H1 (cell line): Measurements from ENCODE around the gene PARD6B. TPM values are rescaled to one million over a fixed set of nuclear protein-coding genes. Genes with fewer than 3 reads are reported as not detected.
"Not testable (repeated sequence)": the region's sequence is repeated elsewhere in the genome, so short reads cannot be mapped to it uniquely, and the experiment has no call there.

Experiments
- CTCF ChIA-PET: fragments of 300-600 bp; sonication (Branson Sonifier 250); formaldehyde crosslinking; loops from one replicate; lab custom pipeline; 2021; ENCODE audit not compliant: partially characterized antibody; lab: Charles Lee
- POLR2A ChIA-PET: fragments of 300-600 bp; sonication (Branson Sonifier 250); formaldehyde crosslinking; loops from one replicate; lab custom pipeline; 2021; ENCODE audit warnings: inconsistent platforms; ENCODE audit not compliant: partially characterized antibody; lab: Charles Lee
- DNase-seq, 2 experiments: peaks; one replicate each; pipeline versions ENCODE4 v3.0.0 to v3.0.0-alpha.2; 2010 to 2022; ENCODE audit warnings: low spot score in 2 of 2, low read depth in 1 of 2, mixed read lengths in 1 of 2
- FAIRE-seq: peaks from 2 replicates; lab custom pipeline; 2011; peaks lifted over from hg19 to GRCh38; lab: Jason Lieb, UNC
- H2AFZ ChIP-seq: 2 replicates; pipeline ENCODE4 v1.8.1; 2012; ENCODE audit warnings: low read length, inconsistent platforms
- H2AK5ac ChIP-seq: 2 replicates; pipeline ENCODE4 v1.6.1; 2013; ENCODE audit warnings: low read depth, low read length
- H2BK120ac ChIP-seq: replicated peaks from 2 replicates; pipeline ENCODE3; 2013; ENCODE audit warnings: low read depth, low read length, inconsistent platforms
- H2BK12ac ChIP-seq: 2 replicates; pipeline ENCODE4 v1.6.1; 2013; ENCODE audit warnings: low read depth, low read length
- H2BK15ac ChIP-seq: 2 replicates; pipeline ENCODE4 v1.6.1; 2013; ENCODE audit warnings: low read length
- H2BK20ac ChIP-seq: 2 replicates; pipeline ENCODE4 v1.6.1; 2013; ENCODE audit warnings: low read length
- H2BK5ac ChIP-seq: 2 replicates; pipeline ENCODE4 v1.6.1; 2013; ENCODE audit warnings: low read depth, low read length
- H3K14ac ChIP-seq: 2 replicates; pipeline ENCODE4 v1.6.1; 2013; ENCODE audit warnings: inconsistent platforms; ENCODE audit not compliant: insufficient read length
- H3K18ac ChIP-seq: 2 replicates; pipeline ENCODE4 v1.6.1; 2013; ENCODE audit warnings: low read length; ENCODE audit errors: extremely low read depth
- H3K23ac ChIP-seq: 2 replicates; pipeline ENCODE4 v1.6.1; 2013; ENCODE audit warnings: inconsistent platforms; ENCODE audit not compliant: insufficient read length
- H3K23me2 ChIP-seq: 2 replicates; pipeline ENCODE4 v1.6.1; 2013; ENCODE audit warnings: low read depth, low read length
- H3K27ac ChIP-seq: 2 replicates; pipeline ENCODE4 v1.6.1; 2011; ENCODE audit warnings: low read depth, low read length, inconsistent platforms
- H3K27me3 ChIP-seq, 4 experiments: replicated peaks in 1 of 4; 1 replicate in 1 of 4; 2 replicates in 3 of 4; pipeline versions ENCODE4 v1.6.1 to v1.8.1; 2011 to 2013; ENCODE audit warnings: low read length in 3 of 4, mild to moderate bottlenecking in 3 of 4, inconsistent platforms in 2 of 4, mixed read lengths in 2 of 4, moderate library complexity in 1 of 4; ENCODE audit not compliant: control insufficient read depth in 3 of 4, insufficient read depth in 3 of 4; ENCODE audit errors: extremely low read depth in 1 of 4
- H3K36me3 ChIP-seq, 4 experiments: 2 replicates each; pipeline versions ENCODE4 v1.6.1 to v1.8.1; 2011 to 2013; ENCODE audit warnings: mild to moderate bottlenecking in 4 of 4, low read length in 3 of 4, moderate library complexity in 2 of 4, control low read depth in 1 of 4, inconsistent platforms in 1 of 4; ENCODE audit not compliant: insufficient read depth in 4 of 4, control insufficient read depth in 2 of 4
- H3K4ac ChIP-seq: replicated peaks from 2 replicates; pipeline ENCODE3; 2013; ENCODE audit warnings: low read length, low read depth, mixed read lengths, inconsistent platforms; ENCODE audit not compliant: insufficient read length
- H3K4me1 ChIP-seq, 4 experiments: replicated peaks in 1 of 4; 1 replicate in 1 of 4; 2 replicates in 3 of 4; pipeline versions ENCODE4 v1.6.1 to v1.8.1; 2011 to 2013; ENCODE audit warnings: low read length in 3 of 4, inconsistent platforms in 2 of 4, mixed read lengths in 1 of 4; ENCODE audit not compliant: insufficient read depth in 4 of 4, control insufficient read depth in 3 of 4
- H3K4me2 ChIP-seq, 2 experiments: 2 replicates each; pipeline versions ENCODE4 v1.6.1 to v1.8.1; 2011 to 2013; ENCODE audit warnings: low read depth in 2 of 2, low read length in 2 of 2, control low read depth in 1 of 2, inconsistent platforms in 1 of 2, mild to moderate bottlenecking in 1 of 2; ENCODE audit not compliant: insufficient read depth in 1 of 2
- H3K4me3 ChIP-seq, 4 experiments: fragments of 200-600, 300-600 bp in 1 of 4; sonication (generic), shearing (Covaris generic), sonication (Bioruptor Twin) in 1 of 4; 2 replicates each; pipeline versions ENCODE4 v1.5.1 to v1.8.1; 2011 to 2016; ENCODE audit warnings: low read length in 4 of 4, low read depth in 3 of 4, control low read depth in 2 of 4, inconsistent platforms in 2 of 4, mild to moderate bottlenecking in 2 of 4, mixed read lengths in 1 of 4, moderate library complexity in 1 of 4; ENCODE audit not compliant: insufficient read depth in 2 of 4; ENCODE audit errors: extremely low read depth in 1 of 4
- H3K56ac ChIP-seq: replicated peaks from 2 replicates; pipeline ENCODE3; 2013; ENCODE audit warnings: low read depth, mild to moderate bottlenecking, mixed read lengths, low read length, inconsistent platforms; ENCODE audit not compliant: insufficient read length
- H3K79me1 ChIP-seq: 2 replicates; pipeline ENCODE4 v1.6.1; 2013; ENCODE audit warnings: low read depth, low read length, control low read depth
- H3K79me2 ChIP-seq, 2 experiments: 2 replicates each; pipeline versions ENCODE4 v1.6.1 to v1.8.1; 2012 to 2013; ENCODE audit warnings: low read length in 2 of 2, mild to moderate bottlenecking in 2 of 2, inconsistent platforms in 1 of 2; ENCODE audit not compliant: insufficient read depth in 2 of 2, control insufficient read depth in 1 of 2
- H3K9ac ChIP-seq, 4 experiments: replicated peaks in 1 of 4; 1 replicate in 1 of 4; 2 replicates in 3 of 4; pipeline versions ENCODE4 v1.6.1 to v1.8.1; 2011 to 2013; ENCODE audit warnings: low read depth in 3 of 4, low read length in 3 of 4, control low read depth in 2 of 4, mild to moderate bottlenecking in 2 of 4, moderate library complexity in 2 of 4, inconsistent platforms in 1 of 4; ENCODE audit errors: extremely low read depth in 1 of 4
- H3K9me3 ChIP-seq, 2 experiments: 2 replicates each; pipeline versions ENCODE4 v1.6.1 to v1.8.1; 2012 to 2013; ENCODE audit warnings: mild to moderate bottlenecking in 2 of 2, moderate library complexity in 2 of 2, control low read depth in 1 of 2, inconsistent platforms in 1 of 2, low read depth in 1 of 2, low read length in 1 of 2, mixed read lengths in 1 of 2; ENCODE audit not compliant: insufficient read depth in 2 of 2
- H4K20me1 ChIP-seq, 2 experiments: replicated peaks in 1 of 2; 2 replicates each; pipeline versions ENCODE3 to v1.8.1; 2011 to 2013; ENCODE audit warnings: inconsistent platforms in 2 of 2, low read length in 2 of 2, mild to moderate bottlenecking in 1 of 2; ENCODE audit not compliant: insufficient read depth in 2 of 2, control insufficient read depth in 1 of 2
- H4K5ac ChIP-seq: 2 replicates; pipeline ENCODE4 v1.6.1; 2013; ENCODE audit warnings: low read length, low read depth, mixed read lengths, inconsistent platforms; ENCODE audit not compliant: insufficient read length
- H4K8ac ChIP-seq: 2 replicates; pipeline ENCODE4 v1.8.0; 2013; ENCODE audit warnings: mild to moderate bottlenecking, moderate library complexity, low read length, inconsistent platforms; ENCODE audit not compliant: insufficient read depth; ENCODE audit errors: extremely low read depth
- H4K91ac ChIP-seq: replicated peaks from 2 replicates; pipeline ENCODE3; 2013; ENCODE audit warnings: low read length, mixed read lengths, inconsistent platforms; ENCODE audit not compliant: insufficient read length
- ASH2L ChIP-seq: fragments of 200-600, 300-600 bp; sonication (generic); IDR thresholded peaks from one replicate; pipeline ENCODE4 v1.7.1; 2017; ENCODE audit warnings: low read length
- CTBP2 ChIP-seq: IDR thresholded peaks from 2 replicates; pipeline ENCODE4 v1.7.0; 2011; ENCODE audit warnings: borderline replicate concordance, mild to moderate bottlenecking, moderate library complexity, mixed read lengths, low read length; ENCODE audit not compliant: insufficient read depth, insufficient read length
- RFX5 ChIP-seq: IDR thresholded peaks from 2 replicates; pipeline ENCODE4 v1.6.1; 2011; ENCODE audit warnings: low read depth, low read length, improper control_type of control experiment, borderline replicate concordance
- SUZ12 ChIP-seq: fragments of 200-600 bp; sonication (generic); IDR thresholded peaks from 2 replicates; pipeline ENCODE4 v1.6.1; 2012; ENCODE audit warnings: mild to moderate bottlenecking, inconsistent platforms, low read length, moderate library complexity, mixed read lengths
- TAF1 ChIP-seq: IDR thresholded peaks from 2 replicates; pipeline ENCODE4 v1.6.1; 2011; ENCODE audit warnings: mild to moderate bottlenecking, low read depth, low read length
- TCF12 ChIP-seq: IDR thresholded peaks from 2 replicates; pipeline ENCODE4 v1.6.1; 2011; ENCODE audit warnings: low read depth, mild to moderate bottlenecking, low read length
- WGBS, 2 experiments: shearing (Covaris generic) in 1 of 2; methylation state at CpG; one replicate each; pipeline versions ENCODE4 v1.1.6 to v1.1.7; 2013 to 2015; ENCODE audit warnings: low lambda C conversion rate in 2 of 2, mixed read lengths in 2 of 2, inconsistent platforms in 1 of 2, low coverage in 1 of 2, missing lambda C conversion rate in 1 of 2; ENCODE audit not compliant: insufficient replicate concordance in 2 of 2, insufficient coverage in 1 of 2, insufficient read length in 1 of 2; ENCODE audit errors: extremely low coverage in 1 of 2, missing lambda C conversion rate in 1 of 2; 5-methylcytosine and 5-hydroxymethylcytosine counted together
- polyA plus RNA-seq, 7 experiments: library from polyadenylated mRNA; depleted of rRNA in 3 of 7; stranded (reverse) in 5 of 7; unstranded in 2 of 7; fragments of >200 nt in 5 of 7; fragments of 200-250 nt in 2 of 7; gene quantifications; 1 replicate in 5 of 7; 2 replicates in 1 of 7; 4 replicates in 1 of 7; pipeline versions ENCODE4 v1.2.1 to v1.2.3, GENCODE V29; 2011 to 2013; ENCODE audit warnings: missing spikeins in 2 of 7, mixed read lengths in 2 of 7
- total RNA-seq: library from RNA; stranded (reverse); fragmentation: NEBNext Ultra II Directional; extraction: Animal tissue kit (Norgen Biotek cat#: 25700); gene quantifications from 2 replicates; pipeline ENCODE4 v1.2.1, GENCODE V29; 2021

Gene PARD6B
- total and polyA plus RNA-seq, 2 of the 8 experiments (the other 6 are each of a cell fraction or from before 2014, with no cell fraction given): 5.2 to 34.1 TPM

DNA sequence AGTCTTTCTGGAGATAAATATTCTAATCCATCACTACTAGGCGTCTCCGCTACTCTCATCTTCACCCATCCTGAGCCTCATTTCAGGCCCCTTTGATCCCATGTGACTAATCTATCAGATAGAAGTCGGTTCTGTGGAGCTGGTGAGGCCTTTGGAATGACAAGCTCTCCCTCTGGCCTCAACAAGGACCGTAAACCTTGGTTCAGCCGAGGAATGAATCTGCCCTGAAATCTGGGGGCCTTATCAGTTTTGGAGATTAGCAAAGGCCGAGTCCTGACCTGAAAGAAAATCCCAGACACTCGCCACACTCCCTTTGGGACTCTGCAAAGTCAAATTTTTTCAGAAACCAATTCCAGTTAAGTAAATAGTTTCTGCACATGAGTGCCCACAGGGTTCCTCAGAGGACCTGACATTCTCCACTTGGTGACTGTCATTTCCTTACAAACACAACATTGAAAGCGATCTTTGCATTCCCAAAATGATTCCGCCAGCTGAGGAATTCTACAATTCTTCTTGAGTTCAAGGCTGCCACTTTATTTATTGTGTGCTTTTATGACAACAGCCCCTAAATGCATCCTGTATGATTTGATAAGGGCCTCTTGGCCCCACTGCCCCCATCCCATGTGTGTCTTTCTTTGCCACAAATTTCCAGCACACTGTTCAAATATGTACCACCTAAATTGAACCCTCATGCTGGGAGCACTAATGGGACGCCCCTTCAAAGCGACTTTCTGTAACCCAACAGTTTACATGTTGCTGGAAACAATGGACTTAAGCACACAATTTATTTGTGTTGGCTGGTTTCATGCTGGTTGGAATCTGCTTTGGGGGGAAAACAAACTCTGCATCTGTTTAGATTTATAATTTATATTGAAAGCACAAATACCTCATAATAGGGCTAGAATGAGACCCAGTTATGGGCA, 30.1 kb upstream of the PARD6B start (continued):
- TF ChIP-seq CTBP2: no peak
- no peak for TF ChIP-seq RFX5
- no peak for TF ChIP-seq SUZ12
- no peak for TF ChIP-seq TAF1
- no peak for TF ChIP-seq ASH2L
- TF ChIP-seq TCF12: no peak

DNA sequence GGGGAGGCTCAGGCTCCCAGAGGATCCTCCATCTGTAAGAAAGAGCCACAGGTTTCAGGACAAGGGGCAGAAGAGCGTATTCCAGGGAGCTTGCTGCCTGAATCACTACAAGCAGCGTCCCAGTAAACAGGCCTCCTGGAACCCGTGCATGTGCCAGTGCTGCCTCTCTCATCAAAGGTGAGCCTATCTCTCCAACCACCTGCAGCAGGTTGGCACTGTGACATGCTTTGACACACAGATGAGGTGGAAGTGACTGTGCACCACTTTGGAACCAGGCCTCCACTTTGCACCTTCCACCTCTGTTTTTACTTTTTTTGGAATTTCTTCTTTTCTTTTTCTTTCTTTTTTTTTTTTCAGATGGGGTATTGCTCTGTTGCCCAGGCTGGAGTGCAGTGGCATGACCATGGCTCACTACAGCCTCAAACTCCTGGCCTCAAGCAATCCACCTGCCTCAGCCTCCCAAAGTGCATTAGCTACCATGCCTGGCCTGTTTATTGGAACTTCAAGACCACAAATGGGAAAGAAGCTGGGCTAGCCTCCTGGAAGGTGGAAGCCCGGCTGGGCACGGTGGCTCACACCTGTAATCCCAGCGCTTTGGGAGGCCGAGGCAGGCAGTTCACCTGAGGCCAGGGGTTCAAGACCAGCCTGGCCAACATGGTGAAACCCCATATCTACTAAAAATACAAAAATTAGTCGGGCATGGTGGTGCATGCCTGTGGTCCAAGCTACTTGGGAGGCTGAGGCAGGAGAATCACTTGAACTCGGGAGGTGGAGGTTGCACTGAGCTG, 27.5 kb upstream of the PARD6B start:
- H3K27ac ChIP-seq, H3K79me1 ChIP-seq, H3K36me3 ChIP-seq, H3K27me3 ChIP-seq, H3K4me3 ChIP-seq, H4K5ac ChIP-seq, H2BK15ac ChIP-seq, H3K23ac ChIP-seq, H4K20me1 ChIP-seq, H3K56ac ChIP-seq, H3K18ac ChIP-seq, H3K4me2 ChIP-seq, H2AK5ac ChIP-seq, H3K9ac ChIP-seq, H2BK12ac ChIP-seq, H3K9me3 ChIP-seq, H3K4me1 ChIP-seq, H2BK120ac ChIP-seq, H3K4ac ChIP-seq, H4K8ac ChIP-seq, H3K14ac ChIP-seq, H3K23me2 ChIP-seq, H3K79me2 ChIP-seq, FAIRE-seq, H2AFZ ChIP-seq, H4K91ac ChIP-seq, DNase-seq: not testable (repeated sequence)
- 0 out of 2 replicates have a peak overlapping the region, but pooled peaks have one; percentile 29 for H2BK20ac ChIP-seq
- WGBS, 2 experiments: 86% methylated on average over 9 of the region's 9 CpGs; no CpG with 5 or more reads in 1 of the 2 experiments
- 0 out of 2 replicates have a peak overlapping the region, but pooled peaks have one; percentile 13 for H2BK5ac ChIP-seq
- CTCF ChIA-PET: interaction anchor here (0.6 to 3.9 kb wide), 9 partner anchors 10 to 77 kb away, joined by 3 to 21 read pairs (median 4); no protein-coding TSS in a partner anchor
- POLR2A ChIA-PET: interaction anchor here (0.6 to 2.0 kb wide), 3 partner anchors 13 to 196 kb away, joined by 3 to 6 read pairs (median 4); partner anchors contain the start of gene PARD6B
